Nephron progenitor cell (in vitro differentiated cells): ENCODE measurements around the gene MLYCD.

ENCODE experiments used
- DNase-seq: peaks from one replicate; pipeline ENCODE4 v3.0.0; 2021
- H3K27ac Mint-ChIP-seq: 2 replicates; pipeline ENCODE4 v1.8.0; 2021; ENCODE audit warnings: mild to moderate bottlenecking, moderate library complexity, mixed read lengths
- H3K27me3 Mint-ChIP-seq: 2 replicates; pipeline ENCODE4 v1.8.0; 2021; ENCODE audit warnings: mild to moderate bottlenecking, low read depth, mixed read lengths; ENCODE audit not compliant: poor library complexity
- H3K36me3 Mint-ChIP-seq: 2 replicates; pipeline ENCODE4 v1.8.0; 2021; ENCODE audit warnings: low read depth, mixed read lengths
- H3K4me1 Mint-ChIP-seq: 2 replicates; pipeline ENCODE4 v1.8.0; 2021; ENCODE audit warnings: mixed read lengths
- H3K4me3 Mint-ChIP-seq: 2 replicates; pipeline ENCODE4 v1.8.0; 2021; ENCODE audit warnings: mild to moderate bottlenecking, moderate library complexity, mixed read lengths
- H3K9me3 Mint-ChIP-seq: 2 replicates; pipeline ENCODE4 v1.8.0; 2021; ENCODE audit warnings: mild to moderate bottlenecking, moderate library complexity, mixed read lengths
- CTCF ChIP-seq: fragments of 200-600 bp; sonication (generic); IDR thresholded peaks from 2 replicates; pipeline ENCODE4 v1.5.0; 2021; ENCODE audit warnings: antibody characterized with exemption

Gene MLYCD

DNA sequence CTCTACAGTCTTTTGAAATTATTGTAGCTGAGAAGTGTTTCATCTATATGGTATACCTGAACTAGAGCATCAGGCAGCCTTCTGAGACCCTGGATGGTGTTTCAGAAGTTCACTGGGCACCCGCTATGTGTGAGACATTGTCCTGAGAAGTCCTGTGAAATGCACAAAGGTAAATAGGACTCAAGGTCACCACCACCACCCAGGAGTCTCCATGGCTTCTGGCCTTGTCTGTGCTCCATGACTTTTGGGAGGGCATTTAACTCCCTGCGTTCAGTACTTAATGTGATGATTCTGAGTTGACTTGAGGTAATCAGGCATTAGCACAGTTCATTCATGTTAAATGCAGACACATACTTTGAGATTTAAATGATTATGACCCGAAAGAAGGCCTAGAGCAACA is 1.1 kb downstream of the MLYCD start:
- no peak for DNase-seq
- peaks cover 9% of the 10 kb centered on the region for H3K27me3 Mint-ChIP-seq
- H3K36me3 Mint-ChIP-seq, result no peaks in the 10 kb centered on the region
- peaks cover 39% of the 10 kb centered on the region for H3K4me1 Mint-ChIP-seq
- H3K9me3 Mint-ChIP-seq, result no peaks in the 10 kb centered on the region
- peak overlapping the region; percentile 30 for H3K27ac Mint-ChIP-seq
- peak overlapping the region; percentile 98 for H3K4me3 Mint-ChIP-seq
- no peak for TF ChIP-seq CTCF

DNA sequence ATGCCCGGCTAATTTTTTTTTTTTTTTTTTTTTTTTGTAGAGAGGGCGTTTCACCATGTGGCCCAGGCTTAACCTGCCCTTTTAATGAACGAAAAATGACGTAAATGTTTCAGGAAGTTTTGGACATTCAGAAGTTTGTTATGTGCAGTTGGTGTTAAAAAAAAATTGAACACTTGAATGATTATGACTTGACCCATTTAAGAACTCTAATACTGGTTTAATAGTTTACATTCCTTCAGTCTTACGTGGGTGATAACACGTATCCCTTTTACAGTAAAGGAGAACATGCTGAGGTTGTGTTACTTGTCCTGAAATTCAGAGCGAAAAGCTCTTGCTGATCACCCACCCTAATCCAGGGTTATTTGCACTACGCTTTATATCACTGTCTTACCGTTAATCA is 1.7 kb downstream of the MLYCD start:
- no peak for DNase-seq
- Mint-ChIP-seq H3K27me3 (peaks cover 9% of the 10 kb centered on the region), H3K4me3 (peak overlapping the region; percentile 98), H3K9me3 (no peaks in the 10 kb centered on the region), H3K4me1 (peaks cover 39% of the 10 kb centered on the region), H3K36me3 (no peaks in the 10 kb centered on the region), H3K27ac (no peak overlapping the region)
- no peak for TF ChIP-seq CTCF

DNA sequence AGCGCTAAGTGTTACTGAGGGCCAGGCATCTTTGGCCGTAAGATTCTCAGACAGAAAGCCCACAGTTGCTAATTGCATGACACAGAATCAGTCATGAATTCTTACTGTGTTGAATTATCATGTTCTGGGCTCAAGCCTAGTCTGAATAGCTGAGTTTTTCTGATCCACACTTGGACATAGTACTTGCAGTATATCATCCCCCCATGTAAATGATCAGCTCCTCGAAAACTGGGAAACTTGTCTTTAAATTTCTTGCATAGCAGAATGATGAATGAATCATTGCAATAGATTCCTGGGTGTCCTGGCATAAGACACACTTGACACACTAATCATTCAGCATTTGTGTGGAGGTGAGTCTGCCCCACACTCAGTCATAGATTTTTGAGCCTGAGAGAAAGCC is 2.2 kb downstream of the MLYCD start:
- Mint-ChIP-seq H3K4me1 (peaks cover 39% of the 10 kb centered on the region), H3K27ac (no peak overlapping the region), H3K4me3 (peak overlapping the region; percentile 98), H3K36me3 (no peaks in the 10 kb centered on the region), H3K9me3 (no peaks in the 10 kb centered on the region), H3K27me3 (peaks cover 9% of the 10 kb centered on the region)
- no peak for DNase-seq
- no peak for TF ChIP-seq CTCF

- no peak for TF ChIP-seq CTCF
- H3K36me3 Mint-ChIP-seq, result peaks cover 20% of the 10 kb centered on the region
- no peaks in the 10 kb centered on the region for H3K9me3 Mint-ChIP-seq
- no peak overlapping the region for H3K4me3 Mint-ChIP-seq
- peaks cover 33% of the 10 kb centered on the region for H3K4me1 Mint-ChIP-seq
- H3K27me3 Mint-ChIP-seq, result no peaks in the 10 kb centered on the region
- no peak overlapping the region for H3K27ac Mint-ChIP-seq
- DNase-seq, result no peak
Observed at GRCh38 chr16:83903751-83904150, 4.8 kb downstream of the MLYCD start.

GRCh38 chr16:83906683-83907082 is 7.8 kb downstream of the MLYCD start:
- Mint-ChIP-seq H3K4me1 (peaks cover 17% of the 10 kb centered on the region), H3K36me3 (peaks cover 37% of the 10 kb centered on the region), H3K27me3 (no peaks in the 10 kb centered on the region), H3K9me3 (no peaks in the 10 kb centered on the region), H3K27ac (no peak overlapping the region), H3K4me3 (no peak overlapping the region)
- TF ChIP-seq CTCF, result no peak
- no peak for DNase-seq

GRCh38 chr16:83907111-83907510 is 8.2 kb downstream of the MLYCD start:
- Mint-ChIP-seq H3K9me3 (no peaks in the 10 kb centered on the region), H3K4me3 (no peak overlapping the region), H3K27me3 (no peaks in the 10 kb centered on the region), H3K27ac (no peak overlapping the region), H3K36me3 (peaks cover 41% of the 10 kb centered on the region), H3K4me1 (peaks cover 22% of the 10 kb centered on the region)
- DNase-seq, result no peak
- TF ChIP-seq CTCF, result no peak
